NCI-H2107 (cell line): ENCODE results near the gene TENM3.
"Not testable (repeated sequence)": the region's sequence is repeated elsewhere in the genome, so short reads cannot be mapped to it uniquely, and the experiment has no call there.

ENCODE experiments used
- DNase-seq: peaks from one replicate; lab custom pipeline; 2025; lab: John Stamatoyannopoulos, UW

TENM3 gene

DNA sequence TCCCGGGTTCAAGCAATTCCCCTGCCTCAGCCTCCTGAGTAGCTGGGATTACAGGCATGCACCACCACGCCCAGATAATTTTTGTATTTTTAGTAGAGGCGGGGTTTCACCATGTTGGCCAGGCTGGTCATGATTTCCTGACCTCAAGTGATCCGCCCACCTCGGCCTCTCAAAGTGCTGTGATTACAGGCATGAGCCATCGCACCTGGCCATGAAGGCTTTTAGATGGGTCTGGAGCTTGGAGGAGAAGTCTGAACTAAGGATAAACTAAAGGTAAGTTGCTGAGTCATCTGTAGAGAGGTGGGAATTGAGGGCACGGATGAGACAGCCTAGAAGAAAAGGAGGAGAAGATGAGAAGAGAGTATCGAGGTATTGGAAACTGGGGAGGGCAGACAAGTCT, at the start of gene TENM3:
Gene TENM3 (plus strand): TSS at position 199 of the 400 bp plus-strand sequence. CDS start 80,619 bp downstream, outside the sequence.
- not testable (repeated sequence) for DNase-seq

DNA sequence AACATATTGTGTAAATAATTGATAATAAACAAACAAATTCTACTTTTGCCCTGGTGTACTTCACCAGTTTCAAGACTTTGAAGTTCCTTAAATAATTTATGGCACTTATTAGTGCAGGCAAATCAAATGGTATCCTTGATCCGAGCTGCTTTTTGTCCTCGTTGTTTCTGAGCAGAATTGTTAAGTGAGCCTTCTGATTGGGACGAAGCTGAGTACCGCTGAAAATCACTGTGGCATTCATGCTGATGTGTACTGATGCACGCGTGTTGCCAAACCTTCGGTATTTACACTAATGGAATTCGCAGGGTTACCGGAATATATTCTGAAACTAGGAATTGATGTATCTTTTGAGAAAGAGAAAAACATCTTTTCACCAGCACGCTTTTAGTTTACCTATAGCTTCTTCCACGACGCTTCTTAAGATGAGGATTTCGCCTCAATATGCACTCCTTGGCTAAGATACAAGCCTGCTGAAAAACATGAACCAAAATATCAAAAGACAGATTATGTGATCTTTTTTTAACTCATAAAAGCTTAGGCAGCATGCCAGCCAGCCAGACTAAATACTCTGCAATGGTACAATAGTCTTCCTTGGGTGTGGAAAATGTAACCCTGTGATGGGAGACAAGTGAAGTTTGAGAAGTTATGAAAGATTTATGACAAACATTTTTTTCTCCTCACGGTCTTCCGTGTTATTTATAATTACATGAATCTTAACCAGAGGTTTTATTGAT, 48.9 kb upstream of the TENM3 start:
- DNase-seq = no peak

DNA sequence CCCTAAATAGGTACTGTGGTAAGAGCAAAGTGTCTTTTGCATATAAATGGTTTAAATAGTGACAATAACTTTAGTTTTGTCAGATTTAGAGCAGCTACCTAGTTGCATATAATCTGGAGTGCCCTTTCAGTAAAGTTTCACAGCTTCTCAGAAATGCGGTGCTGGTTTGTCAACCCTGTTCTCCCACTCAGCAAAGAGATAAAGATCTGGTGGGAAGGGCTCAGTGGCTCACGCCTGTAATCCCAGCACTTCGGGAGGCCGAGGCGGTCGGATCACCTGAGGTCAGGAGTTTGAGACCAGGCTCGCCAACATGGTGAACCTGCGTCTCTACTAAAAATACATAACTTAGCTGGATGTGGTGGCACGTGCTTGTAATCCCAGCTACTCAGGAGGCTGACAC, 45.6 kb upstream of the TENM3 start:
- DNase-seq = no peak

DNA sequence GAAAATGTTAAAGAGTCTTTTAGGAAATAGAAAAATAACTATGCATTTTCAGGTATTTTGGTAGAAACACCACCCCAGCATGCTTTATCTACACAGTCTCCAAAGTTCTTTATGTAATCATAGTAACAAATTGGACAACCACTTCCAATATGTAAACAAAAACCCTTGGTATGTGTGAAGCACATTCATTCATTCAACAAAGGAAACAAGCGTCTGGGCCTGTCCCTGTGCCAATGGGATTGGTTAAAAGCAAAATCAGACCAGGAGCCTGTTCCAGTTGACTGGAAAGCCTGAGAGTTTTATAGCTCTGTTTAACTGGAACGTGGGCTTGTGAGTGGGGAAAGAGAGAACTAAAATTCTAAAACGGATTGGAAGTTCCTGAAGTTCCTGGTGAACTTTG, 41.3 kb upstream of the TENM3 start:
- DNase-seq = no peak

DNA sequence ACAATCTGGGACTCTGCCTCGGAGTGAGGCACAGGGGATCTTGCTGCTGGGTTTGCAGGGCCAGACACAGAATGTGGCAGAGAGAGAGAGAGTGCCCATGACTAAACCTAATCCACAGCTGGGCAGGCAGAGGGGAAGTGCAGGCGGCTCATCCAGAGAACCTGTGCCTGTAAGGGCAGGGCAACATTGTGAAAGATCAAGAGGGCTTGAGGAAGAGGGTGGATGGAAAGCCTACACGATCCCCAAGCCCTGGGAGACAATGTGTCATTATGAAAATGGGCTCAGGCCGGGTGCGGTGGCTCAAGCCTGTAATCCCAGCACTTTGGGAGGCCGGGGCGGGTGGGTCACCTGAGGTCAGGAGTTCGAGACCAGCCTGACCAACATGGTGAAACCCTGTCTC, 40.6 kb upstream of the TENM3 start:
- DNase-seq = no peak

DNA sequence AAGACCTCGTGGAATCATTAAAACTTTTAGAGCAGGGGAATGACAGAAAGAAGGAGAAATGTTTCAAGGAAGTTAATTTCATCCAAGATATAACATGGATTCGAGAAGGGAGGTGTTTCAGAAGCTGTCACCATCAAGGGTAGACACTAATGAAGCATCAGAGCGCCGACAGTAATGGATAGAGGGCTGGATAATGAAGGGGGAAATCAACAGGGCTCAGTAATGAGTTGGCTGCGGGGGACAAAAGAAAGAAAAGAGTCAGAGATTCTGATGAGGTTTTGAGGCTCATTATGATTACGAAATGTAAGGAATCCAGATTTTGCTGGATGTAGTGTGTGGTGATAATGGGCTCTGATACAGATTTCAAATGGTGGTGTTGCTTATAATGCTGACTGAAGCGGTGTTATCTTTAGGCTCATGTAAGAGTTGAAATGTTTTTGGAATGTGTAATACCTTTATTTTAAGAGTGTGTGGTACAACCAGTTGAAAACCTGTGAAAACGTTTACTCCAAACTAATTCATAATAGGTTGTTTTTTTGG, 39.3 kb upstream of the TENM3 start:
- no peak for DNase-seq

DNA sequence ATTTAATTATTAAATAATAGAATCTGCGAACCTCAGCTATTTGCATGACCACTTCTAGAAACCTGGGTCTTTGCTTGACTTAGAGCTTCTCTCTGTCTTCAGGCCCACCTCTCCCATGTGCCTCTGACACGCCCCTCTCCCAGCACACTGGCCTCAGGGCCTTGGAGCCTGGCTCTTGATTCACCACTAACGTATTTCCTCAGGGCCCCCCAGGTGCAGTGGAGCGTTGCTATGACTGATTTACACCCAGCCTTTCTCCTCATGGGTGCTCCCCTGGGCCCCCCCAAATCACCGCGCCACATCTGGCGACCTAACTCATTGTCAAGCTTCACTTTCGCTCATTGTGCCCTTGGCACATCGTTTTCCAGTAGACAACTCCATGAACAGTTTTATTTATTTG, 37.9 kb upstream of the TENM3 start:
- DNase-seq = no peak

DNA sequence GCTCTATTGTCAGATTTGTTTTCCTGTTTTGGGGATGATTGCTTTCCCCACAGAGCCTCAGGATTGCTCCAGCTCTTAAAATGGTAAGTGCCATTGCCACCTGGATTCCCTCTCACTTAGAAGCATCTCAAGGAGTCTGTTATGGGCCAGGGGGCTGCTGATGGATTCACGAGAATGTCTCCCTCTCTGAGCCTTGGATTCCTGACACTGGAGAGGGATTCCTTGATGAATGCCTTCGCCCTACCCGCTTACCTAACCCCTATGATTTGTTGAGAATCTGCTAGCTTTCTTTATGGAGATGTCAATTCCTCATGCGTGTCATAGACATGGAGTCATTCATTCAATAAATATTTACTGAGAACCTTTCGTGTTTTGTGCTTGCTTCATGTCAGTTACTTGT, 36.9 kb upstream of the TENM3 start:
- DNase-seq = no peak

DNA sequence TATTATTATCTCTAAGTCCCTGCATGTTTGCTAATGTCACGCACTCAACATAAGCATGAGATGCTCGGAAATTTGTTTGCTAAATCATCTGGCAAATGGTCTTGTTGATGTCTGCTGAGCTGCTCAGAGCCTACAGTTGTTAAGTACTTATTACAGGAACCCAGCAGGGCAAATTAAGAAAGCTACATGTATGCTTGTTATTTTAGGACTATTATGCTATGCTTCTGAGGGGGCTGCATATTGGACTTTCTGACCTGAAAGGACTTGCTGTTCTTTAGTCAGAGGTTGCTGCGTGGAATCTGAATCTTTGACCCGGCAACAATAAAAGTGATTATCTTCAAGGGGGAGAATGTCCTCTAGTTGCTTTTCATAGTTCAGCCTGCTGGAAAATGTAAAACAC, 36.3 kb upstream of the TENM3 start:
- DNase-seq = no peak

DNA sequence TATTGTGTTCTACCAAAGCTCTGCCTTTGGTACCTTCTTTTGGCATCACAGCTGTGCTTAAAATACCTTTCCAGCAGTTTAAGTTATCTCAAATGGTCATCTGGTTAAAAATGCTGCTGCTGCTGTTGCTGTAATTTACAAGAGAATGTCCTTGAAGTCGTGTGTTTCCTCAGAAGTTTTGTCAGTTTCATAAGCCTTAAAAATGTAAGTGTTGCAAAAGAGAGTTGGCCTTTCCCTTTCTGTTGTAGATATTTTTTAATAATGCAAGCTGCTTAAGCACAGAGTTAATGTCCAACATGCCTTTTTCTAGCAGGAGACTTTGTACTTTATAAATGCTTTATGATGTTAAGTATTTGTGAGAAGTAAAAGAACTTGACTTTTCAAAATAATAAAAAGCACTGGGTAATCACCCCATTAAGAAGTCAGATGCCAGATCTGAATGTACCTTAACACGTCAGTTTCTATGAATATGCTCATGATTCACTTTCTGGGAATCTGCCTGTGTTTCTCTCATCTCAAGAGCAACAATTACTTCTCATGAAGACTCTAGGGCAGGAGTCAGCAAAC, 35.3 kb upstream of the TENM3 start:
- no peak for DNase-seq

DNA sequence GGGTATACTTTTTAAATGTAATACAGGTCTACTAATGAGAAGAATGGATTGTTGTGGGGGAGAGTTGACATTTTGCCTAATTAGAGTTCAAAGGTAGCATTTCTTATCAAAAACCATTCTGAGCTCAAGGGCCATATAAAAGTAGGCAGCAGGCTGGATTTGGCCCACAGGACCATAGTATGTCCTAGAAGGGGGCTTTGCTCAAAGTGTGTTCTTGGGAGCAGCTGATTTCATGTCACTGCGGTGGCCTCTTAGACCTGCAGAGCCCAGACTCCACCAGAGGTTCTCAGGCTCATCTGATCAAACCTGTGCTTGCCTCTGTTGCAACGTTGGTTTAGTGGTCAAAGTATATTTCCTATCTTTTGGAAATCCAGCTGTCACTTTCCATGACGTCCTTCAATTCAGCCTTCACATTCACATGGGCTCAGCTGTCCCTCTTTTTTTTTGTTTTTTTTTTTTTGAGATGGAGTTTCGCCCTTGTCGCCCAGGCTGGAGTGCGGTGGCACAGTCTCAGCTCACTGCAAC, 34.6 kb upstream of the TENM3 start:
- no peak for DNase-seq

DNA sequence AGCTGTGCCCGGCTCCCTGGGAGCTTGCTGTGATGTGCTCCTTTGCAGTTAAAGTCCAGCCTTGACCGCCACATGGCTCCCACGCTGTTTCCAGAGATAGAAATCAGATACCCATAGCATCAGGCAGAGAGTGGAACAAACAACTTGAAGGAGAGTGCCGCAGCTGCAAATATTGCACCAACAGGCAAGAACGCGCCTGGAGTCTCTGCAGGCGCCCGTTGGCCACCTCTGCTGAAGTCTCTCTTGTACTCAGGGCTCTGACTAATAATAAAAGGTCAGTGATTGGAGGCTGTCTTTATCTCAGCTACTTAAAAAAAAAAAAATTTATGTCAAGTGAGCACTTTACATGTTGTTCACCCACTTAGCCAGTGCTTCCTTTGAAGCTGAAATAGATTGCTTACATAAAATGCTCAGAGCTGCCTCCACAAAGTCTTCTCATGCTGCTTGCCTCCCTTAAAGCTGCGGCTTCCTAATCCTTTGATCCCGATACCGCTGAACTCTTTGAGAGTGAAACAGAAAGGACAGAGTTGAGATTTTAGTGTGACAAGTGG, 30.9 kb upstream of the TENM3 start:
- peak; percentile 16 for DNase-seq

DNA sequence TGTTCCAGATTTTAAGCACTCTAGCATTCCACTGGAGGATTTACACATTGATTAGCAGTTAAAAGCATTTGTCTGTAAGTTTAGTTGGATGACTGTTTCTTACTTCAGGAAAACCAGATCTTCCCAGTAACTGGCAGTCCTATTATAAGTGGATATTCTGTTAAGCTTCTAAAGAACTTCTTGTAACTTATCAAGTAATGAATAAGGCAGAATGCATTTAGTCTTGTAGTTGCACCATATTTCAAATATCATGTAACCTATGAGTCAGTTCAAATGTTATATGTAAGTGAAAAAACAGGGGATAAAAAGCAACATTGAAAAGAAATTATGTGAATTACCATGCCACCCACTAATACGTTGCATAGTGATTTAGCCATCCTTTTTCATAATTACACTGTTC, 30.2 kb upstream of the TENM3 start:
- DNase-seq = no peak

DNA sequence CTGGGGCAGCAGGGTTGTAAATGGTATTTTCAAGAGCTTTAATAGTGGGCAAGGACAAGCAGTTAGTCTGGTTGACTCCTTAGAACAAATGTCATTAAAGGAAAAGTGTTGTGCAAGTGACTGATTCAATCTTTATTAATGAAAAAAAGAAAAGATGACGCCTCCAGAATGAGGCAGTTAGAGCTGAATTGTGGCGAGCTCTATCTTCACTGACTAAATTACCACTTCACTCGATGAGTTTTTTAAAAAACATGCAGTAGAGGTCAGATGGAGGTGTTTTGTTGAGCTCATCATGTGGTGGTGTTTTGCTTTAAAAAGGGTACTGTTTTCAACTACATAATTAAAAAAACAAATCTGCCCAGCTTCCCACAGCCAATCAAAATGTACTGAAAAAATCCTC, 28.1 kb upstream of the TENM3 start:
- no peak for DNase-seq

DNA sequence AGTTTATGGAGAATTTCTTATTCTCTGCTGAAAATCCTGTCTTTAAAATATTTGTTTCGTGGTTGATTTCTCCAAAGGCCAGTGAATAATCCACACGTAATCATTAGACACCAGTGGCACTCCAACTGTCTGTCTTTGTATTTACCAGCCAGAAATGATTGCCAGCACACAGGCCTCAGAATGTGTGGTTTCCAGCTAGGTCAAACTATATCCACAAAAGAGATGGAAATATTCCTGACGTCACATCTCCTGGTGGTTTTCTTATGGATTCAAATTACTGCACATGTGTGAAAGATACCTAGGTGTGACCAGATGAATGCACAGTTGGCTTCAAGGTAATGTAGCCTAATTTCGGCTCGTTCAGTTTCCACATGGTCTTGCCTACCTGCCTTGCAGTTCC, 27.2 kb upstream of the TENM3 start:
- DNase-seq = no peak

DNA sequence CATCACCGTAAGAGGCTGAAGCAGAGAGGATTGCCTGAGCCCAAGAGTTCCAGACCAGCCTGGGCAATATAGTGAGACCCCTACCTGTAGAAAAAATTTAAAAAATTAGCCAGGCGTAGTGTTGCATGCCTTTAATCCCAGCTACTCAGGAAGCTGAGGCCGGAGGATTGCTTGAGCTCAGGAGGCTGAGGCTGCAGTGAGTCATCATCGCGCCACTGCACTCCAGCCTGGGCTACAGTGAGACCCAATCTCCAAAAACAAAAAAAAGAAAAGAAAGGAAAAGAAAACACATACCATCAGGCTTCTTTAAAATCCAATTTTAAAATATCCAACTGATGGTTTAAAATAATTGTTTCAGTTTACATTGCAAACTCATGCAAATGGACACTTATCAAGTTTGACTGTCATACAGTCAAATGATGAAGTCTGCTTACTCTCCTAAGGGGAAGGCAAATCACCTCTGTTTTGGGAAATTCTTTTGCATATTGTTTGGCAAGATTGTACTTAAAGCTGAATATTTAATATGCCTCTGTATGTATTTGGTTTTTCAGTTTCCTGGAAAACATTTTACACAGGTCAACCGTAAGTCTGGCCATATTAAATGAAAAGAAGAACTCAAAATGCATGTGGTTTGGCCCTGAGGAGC, 23.7 kb upstream of the TENM3 start:
- DNase-seq = no peak

DNA sequence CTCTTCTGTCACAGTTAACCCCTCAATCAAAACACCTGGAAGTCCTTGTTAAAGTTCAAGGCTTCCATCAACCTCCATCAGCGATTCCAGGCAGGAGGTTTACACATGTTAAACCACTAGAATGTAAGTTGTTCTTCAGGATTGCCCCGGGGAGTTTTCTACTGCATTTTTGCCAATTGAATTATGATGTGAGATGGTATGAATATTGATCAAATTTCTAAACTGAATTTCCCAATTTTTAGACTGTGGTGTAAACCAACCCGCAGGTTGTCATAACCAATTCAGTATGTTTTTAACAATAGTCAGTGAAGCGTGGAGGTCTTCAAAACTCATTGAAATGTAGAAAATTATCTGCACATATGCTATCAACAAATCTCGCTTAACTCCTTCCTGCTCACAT, 21.2 kb upstream of the TENM3 start:
- no peak for DNase-seq

DNA sequence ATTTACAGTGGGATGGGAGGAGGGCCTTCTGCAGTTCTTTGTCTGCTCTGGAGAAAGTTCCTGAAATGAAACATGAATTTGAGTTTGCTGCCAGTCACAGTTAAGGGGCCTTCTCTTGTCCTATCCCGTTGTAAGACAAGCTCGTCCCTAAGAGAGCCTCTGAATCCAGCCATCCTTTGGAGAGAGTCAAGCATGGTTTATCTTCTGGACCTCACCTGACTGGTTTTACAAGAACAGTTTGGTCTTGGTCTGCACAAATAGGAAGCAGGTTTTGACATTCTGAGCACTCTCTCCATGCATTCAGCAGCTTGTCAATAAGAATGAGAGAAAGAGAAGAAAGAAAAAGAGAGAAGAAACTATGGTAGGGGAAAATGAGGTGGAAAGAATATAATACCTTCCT, 20.4 kb upstream of the TENM3 start:
- DNase-seq = no peak

DNA sequence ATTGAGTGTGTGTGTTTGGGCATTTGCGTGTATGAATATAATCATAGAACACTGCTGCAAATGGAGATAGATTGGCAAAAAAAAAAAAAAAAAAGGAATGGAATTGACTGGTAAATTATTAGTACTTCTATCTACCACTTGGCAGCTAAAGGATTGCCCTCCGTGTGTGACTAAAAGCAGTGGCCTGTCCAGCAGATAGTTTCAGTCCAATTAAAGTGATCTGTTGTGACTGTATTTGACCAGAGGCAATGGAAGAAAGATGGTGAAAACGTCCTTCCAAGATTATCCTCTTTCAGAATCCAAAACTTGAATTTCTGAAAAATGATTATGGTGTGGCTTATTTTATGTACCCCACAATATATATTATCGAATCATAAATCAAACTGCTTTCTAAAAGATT, 19.5 kb upstream of the TENM3 start:
- no peak for DNase-seq

DNA sequence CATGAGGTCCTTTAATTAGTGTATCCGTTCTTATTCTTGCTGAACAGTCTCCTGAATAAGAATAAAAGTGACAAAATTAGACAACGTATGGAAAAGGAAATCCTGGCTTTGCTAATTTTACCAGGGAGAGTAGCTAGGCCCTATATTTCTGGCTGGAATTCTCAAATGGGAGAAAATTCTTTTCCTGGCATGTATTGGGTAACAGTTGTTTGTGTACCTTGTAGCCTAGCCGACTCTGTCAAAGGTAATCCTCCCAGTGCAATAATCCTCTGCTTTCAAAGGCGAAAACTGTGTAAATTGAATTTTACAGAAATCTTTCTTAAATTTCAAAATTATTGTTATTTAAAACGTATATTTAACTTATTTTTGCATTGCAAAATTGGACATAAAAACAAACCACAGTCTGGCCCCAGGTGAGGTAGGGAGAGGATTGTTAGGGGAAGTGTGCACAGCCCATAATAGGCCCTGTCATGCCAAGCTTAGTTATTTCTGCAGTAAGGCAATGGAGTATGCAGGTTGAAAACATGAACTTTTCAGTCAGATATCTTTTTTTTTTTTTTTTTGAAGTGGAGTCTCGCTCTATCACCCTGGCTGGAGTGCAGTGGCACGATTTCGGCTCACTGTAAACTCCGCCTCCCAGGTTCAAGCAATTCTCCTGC, 18.9 kb upstream of the TENM3 start:
- DNase-seq = no peak

DNA sequence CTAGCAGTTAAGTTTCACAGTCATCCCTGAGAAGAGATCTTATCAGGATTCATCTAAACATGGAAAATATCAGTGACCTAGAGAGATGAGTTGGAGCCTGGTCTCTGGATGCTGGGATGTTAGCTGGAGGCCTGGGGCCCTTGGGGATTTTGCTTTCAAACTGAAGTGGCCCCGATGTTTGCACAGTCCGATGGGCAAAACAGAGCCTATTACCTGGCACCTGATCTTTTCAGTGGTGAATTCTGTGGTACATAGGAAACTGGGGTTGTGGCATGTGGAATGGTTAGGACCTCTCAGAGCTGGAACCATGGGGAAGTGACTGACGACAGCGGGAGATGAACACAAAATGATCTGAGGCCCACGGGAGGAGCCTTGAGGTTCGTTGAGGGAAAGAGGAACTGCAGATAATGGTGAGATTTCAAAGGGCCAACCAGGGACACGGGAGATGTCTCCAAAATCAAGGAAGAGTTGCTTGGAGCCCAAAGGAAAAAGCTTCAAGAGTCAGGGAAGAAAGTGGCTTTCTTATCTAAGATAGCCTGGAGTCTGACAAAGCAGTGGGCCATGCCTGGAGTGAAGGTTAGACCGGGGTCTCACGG, 17.8 kb upstream of the TENM3 start:
- no peak for DNase-seq

DNA sequence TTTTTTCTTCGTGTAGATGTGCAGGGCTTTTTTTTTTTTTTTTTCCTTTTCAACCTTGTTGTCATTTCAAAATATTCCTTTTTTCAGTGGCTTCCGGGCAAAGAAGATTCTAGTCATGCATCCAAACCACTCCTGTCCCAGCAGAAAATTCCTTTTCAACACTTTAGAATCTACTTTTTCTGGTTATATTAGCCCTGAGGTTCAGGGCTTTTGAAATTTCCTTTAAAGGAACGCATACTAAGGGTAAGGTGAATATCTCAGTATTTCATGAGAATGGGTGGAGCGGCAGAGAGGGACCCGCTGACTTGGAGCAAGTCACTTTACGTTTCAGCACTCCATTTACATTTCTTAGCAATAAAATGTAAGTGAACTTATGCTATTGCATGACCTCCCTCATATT, 15.6 kb upstream of the TENM3 start:
- no peak for DNase-seq
